Right lobe of liver (tissue), 6 donors: ENCODE measurements around the gene TMEM201. TPM values are rescaled to one million over a fixed set of nuclear protein-coding genes. Genes with fewer than 3 reads are reported as not detected.
A peak's percentile ranks its signal among the peaks of the same experiment; 100 is the strongest.

Experiments used
- ATAC-seq, 4 donors: fragments of 200-7000 bp; cut with Tn5 transposase; one replicate each; pipeline ENCODE4 v1.9.1; 2020; ENCODE audit warnings: mild to moderate bottlenecking in 4 of 4, moderate library complexity in 4 of 4
- DNase-seq, 3 donors: peaks; one replicate each; pipeline ENCODE4 v3.0.0-alpha.2; 2020
- H3K27ac ChIP-seq, 3 donors: fragments of 200-600 bp; one replicate each; pipeline ENCODE4 v1.8.0; 2022
- H3K27me3 ChIP-seq, 2 donors: fragments of 200-600 bp; one replicate each; pipeline ENCODE4 v1.8.0; 2022
- H3K36me3 ChIP-seq, 4 donors: fragments of 200-600 bp; sonication (generic) in 1 of 4; one replicate each; pipeline versions ENCODE4 v1.5.1 to v1.8.0; 2017 to 2022; ENCODE audit warnings: control low read depth in 1 of 4
- H3K4me1 ChIP-seq, 4 donors: fragments of 200-600 bp; sonication (generic) in 1 of 4; one replicate each; pipeline versions ENCODE4 v1.5.1 to v1.8.0; 2017 to 2022; ENCODE audit warnings: control low read depth in 1 of 4
- H3K4me3 ChIP-seq, 3 donors: fragments of 200-600 bp; one replicate each; pipeline ENCODE4 v1.8.0; 2022
- H3K9me3 ChIP-seq, 4 donors: fragments of 200-600 bp; sonication (generic) in 1 of 4; one replicate each; pipeline versions ENCODE4 v1.5.1 to v1.8.0; 2017 to 2022; ENCODE audit warnings: control low read depth in 1 of 4
- POLR2A ChIP-seq: fragments of 450-650 bp; IDR thresholded peaks from one replicate; pipeline ENCODE4 v1.6.1; 2017; ENCODE audit warnings: antibody characterized with exemption, mild to moderate bottlenecking
- WGBS: methylation state at CpG from one replicate; pipeline ENCODE4 v1.1.6; 2018; ENCODE audit warnings: low coverage, low lambda C conversion rate; ENCODE audit not compliant: insufficient coverage; ENCODE audit errors: missing lambda C conversion rate; 5-methylcytosine and 5-hydroxymethylcytosine counted together
- intact Hi-C, 2 donors: fragments of 100-400 bp; cut with DNase I; formaldehyde crosslinking; loops; one replicate each; pipeline versions ENCODE4 v1.11.2 to v1.14.1; 2022
- total RNA-seq, 6 experiments: library from RNA; depleted of rRNA in 2 of 6; stranded (reverse); fragments of >200 nt in 2 of 6; fragmentation: NEBNext Ultra II Directional in 3 of 6; extraction: Animal tissue kit (Norgen Biotek cat#: 25700) in 3 of 6; gene quantifications; one replicate each; pipeline versions ENCODE4 v1.1.0 to v1.2.4, GENCODE V29; 2016 to 2023
- TF ChIP-seq, protein P1 (sequence below), 4 donors: fragments of 200-600 bp in 3 of 4; fragments of 450-650 bp in 1 of 4; IDR thresholded peaks; one replicate each; pipeline versions ENCODE4 v1.5.1 to v1.8.0; 2016 to 2022; ENCODE audit warnings: antibody characterized with exemption in 4 of 4, mild to moderate bottlenecking in 2 of 4
- donor health status: DM: no; HTN: yes; CAD: no.
- donor health status: DM: no; HTN: no; CAD: no.
- donor health status: DM: no; HTN: no; CAD: no.
- donor health status: DM: no; HTN: yes; CAD: no.
- donor health status: DM: no; HTN: yes; CAD: no.

The TMEM201 gene
- total RNA-seq, 6 experiments from 2014 or later: 1.6 to 5.8 (median 3.0) TPM

DNA sequence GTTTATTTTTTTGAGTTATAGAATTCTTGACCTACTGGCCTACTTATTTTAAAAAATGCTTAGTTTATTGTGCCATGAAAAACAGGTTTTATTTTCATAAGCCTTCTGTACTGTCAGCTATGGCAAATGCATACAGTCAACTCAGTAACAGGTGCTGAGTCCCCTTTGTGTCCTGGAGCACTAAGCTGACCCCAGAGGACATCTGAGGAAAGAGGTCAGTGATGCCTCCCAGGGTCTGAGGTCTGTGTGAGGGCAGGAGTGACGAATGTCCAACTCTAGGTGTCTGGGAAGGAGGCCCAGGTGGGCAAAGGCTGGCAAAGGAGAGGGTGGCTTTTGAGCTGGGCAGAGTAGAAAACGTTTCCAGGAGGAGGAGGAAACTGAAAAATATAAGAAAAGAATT is 7.8 kb upstream of the TMEM201 start:
- no peaks in the 10 kb centered on the region for H3K27me3 ChIP-seq
- intact Hi-C loops: no loop called here
- no peak overlapping the region for H3K4me3 ChIP-seq
- no peaks in the 10 kb centered on the region for H3K4me1 ChIP-seq
- ATAC-seq (no peak), DNase-seq (no peak)
- 70% methylated on average over 2 of the region's 2 CpGs for WGBS
- H3K27ac ChIP-seq: no peak overlapping the region
- TF ChIP-seq, protein P1, sequence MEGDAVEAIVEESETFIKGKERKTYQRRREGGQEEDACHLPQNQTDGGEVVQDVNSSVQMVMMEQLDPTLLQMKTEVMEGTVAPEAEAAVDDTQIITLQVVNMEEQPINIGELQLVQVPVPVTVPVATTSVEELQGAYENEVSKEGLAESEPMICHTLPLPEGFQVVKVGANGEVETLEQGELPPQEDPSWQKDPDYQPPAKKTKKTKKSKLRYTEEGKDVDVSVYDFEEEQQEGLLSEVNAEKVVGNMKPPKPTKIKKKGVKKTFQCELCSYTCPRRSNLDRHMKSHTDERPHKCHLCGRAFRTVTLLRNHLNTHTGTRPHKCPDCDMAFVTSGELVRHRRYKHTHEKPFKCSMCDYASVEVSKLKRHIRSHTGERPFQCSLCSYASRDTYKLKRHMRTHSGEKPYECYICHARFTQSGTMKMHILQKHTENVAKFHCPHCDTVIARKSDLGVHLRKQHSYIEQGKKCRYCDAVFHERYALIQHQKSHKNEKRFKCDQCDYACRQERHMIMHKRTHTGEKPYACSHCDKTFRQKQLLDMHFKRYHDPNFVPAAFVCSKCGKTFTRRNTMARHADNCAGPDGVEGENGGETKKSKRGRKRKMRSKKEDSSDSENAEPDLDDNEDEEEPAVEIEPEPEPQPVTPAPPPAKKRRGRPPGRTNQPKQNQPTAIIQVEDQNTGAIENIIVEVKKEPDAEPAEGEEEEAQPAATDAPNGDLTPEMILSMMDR (IDR thresholded peaks at IDR 0.05): no peak
- TF ChIP-seq POLR2A: no peak
- H3K9me3 ChIP-seq: no peaks in the 10 kb centered on the region
- H3K36me3 ChIP-seq: peaks cover 0 to 61% (median 25%) of the 10 kb centered on the region in 4 donors

DNA sequence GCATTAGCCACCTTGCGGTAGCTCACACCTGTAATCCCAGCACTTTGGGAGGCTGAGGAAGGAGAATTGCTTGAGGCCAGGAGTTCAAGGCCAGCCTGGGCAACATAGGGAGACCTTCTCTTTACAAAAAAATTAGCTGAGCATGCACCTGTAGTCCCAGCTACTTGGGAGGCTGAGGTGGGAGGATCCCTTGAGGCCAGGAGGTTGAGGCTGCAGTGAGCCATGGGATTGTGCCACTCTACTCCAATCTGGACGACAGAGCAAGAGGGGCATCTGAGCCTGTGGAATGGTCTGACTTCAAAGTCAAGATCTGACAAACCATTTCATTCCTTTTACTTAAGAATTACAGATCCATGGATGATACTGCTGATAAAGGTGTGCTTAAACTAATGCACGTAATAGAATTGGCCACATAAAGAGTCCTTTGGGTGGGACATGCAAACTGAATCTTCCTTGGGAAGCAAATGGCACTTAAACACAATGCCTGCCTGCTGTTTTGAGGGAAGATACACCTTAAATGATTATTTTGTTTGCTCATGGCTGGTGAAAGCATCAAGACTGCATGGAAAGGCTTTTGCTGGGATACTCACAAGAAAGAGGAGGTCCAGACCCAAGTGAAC is 2.5 kb upstream of the TMEM201 start:
- intact Hi-C loops: no loop called here
- DNase-seq (peak in 1 of 3 donors; percentile 6), ATAC-seq (no peak)
- TF ChIP-seq POLR2A: no peak
- TF ChIP-seq, protein P1 (IDR thresholded peaks at IDR 0.05): no peak
- no peak overlapping the region for H3K27ac ChIP-seq
- H3K4me3 ChIP-seq: no peak overlapping the region
- H3K4me1 ChIP-seq: peaks cover 0 to 10% (median 4%) of the 10 kb centered on the region in 4 donors
- H3K9me3 ChIP-seq: no peaks in the 10 kb centered on the region
- 70% methylated on average over 2 of the region's 3 CpGs for WGBS
- H3K27me3 ChIP-seq: no peaks in the 10 kb centered on the region
- peaks cover 0 to 16% (median 9%) of the 10 kb centered on the region in 4 donors for H3K36me3 ChIP-seq

DNA sequence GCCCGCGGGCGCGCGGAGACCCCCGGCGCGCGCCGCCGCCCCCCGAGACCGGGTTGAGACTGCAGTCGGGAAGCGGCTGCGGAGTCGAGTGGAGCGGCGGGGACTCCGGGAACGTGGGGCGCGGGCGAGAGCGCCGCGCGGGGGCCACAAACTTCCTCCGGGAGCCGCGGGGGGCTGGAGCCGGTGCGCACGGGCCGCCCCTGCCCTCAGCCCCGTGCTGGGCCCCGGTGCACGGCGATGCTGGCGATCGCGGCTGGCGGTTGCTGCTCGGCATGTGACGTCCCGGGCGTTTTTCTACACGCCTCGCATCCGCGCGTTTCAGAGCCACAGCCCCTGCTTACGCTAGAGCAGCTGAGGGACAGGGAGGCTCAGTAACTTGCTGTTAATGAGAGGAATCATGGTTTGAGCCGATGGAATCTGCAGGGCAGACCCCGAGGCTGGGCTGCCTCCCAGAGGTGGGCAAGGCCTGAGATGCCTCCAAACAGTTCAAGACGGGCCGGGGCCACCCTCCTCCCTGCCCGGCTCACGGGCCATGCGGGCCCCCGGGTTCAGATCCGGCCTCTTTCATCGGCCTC is 520 bp downstream of the TMEM201 start:
- intact Hi-C loops: no loop called here
- ATAC-seq (peak in 1 of 4 donors; percentile 3), DNase-seq (no peak)
- H3K4me3 ChIP-seq: peak overlapping the region; percentile 56 to 64 (median 63)
- no peaks in the 10 kb centered on the region for H3K9me3 ChIP-seq
- H3K27me3 ChIP-seq: no peaks in the 10 kb centered on the region
- H3K4me1 ChIP-seq: peaks cover 0 to 12% (median 4%) of the 10 kb centered on the region in 4 donors
- H3K27ac ChIP-seq: peak overlapping the region in 2 of 3 donors; percentile 11 to 22
- 13% methylated on average over 4 of the region's 63 CpGs for WGBS
- peaks cover 0 to under 1% (median 0%) of the 10 kb centered on the region in 4 donors for H3K36me3 ChIP-seq
- TF ChIP-seq POLR2A: no peak
- TF ChIP-seq, protein P1 (IDR thresholded peaks at IDR 0.05): no peak

DNA sequence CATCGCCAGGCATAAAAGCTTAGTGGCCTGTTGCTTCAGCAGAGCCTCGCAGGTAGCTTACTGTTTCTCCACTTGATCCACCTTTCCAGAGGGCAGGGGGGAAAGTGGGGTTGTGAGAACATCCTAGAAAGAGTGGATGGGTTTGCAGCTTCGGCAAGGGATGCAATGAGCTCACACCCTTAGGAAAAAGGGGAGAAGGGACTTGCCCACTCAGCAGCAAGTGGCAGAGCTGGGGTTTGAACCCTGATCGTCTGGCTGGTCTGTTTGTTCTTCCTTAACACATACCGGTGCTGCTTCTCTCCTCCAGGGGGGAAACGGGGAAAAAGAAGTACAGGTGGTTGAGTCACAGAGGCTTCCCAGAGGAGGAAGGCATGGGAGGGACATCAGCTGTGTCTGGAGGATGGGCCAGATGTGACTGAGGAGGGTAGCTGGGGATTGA is 1.0 kb downstream of the TMEM201 start:
- H3K36me3 ChIP-seq: no peaks in the 10 kb centered on the region
- H3K27me3 ChIP-seq: no peaks in the 10 kb centered on the region
- 19% methylated on average over 5 of the region's 6 CpGs for WGBS
- peaks cover 0 to 12% (median 4%) of the 10 kb centered on the region in 4 donors for H3K4me1 ChIP-seq
- no peak for TF ChIP-seq POLR2A
- TF ChIP-seq, protein P1 (IDR thresholded peaks at IDR 0.05): no peak
- H3K27ac ChIP-seq: peak overlapping the region in 1 of 3 donors; percentile 11
- intact Hi-C loops: no loop called here
- H3K9me3 ChIP-seq: no peaks in the 10 kb centered on the region
- ATAC-seq (no peak), DNase-seq (no peak)
- peak overlapping the region; percentile 56 to 64 (median 63) for H3K4me3 ChIP-seq
